Kidney (tissue), 14 donors: ENCODE data around the gene SNX11. TPM values are rescaled to one million over a fixed set of nuclear protein-coding genes. Genes with fewer than 3 reads are reported as not detected.

Experiments
- DNase-seq, 5 donors: peaks; one replicate each; pipeline ENCODE4 v3.0.0-alpha.2; 2013 to 2020
- FAIRE-seq: peaks from 2 replicates; lab custom pipeline; 2012; peaks lifted over from hg19 to GRCh38; lab: Jason Lieb, UNC
- H3K27ac ChIP-seq, 2 donors: one replicate each; pipeline ENCODE4 v1.7.0; 2013; ENCODE audit warnings: low read depth in 2 of 2, low read length in 2 of 2, inconsistent platforms in 1 of 2
- H3K27me3 ChIP-seq: one replicate; pipeline ENCODE4 v1.7.1; 2013; ENCODE audit warnings: low read length, inconsistent platforms; ENCODE audit not compliant: control insufficient read depth, insufficient read depth
- H3K36me3 ChIP-seq, 3 donors: one replicate each; pipeline versions ENCODE4 v1.7.0 to v1.7.1; 2013; ENCODE audit warnings: low read length in 3 of 3, control low read depth in 1 of 3, inconsistent platforms in 1 of 3; ENCODE audit not compliant: insufficient read depth in 3 of 3, control insufficient read depth in 2 of 3
- H3K4me1 ChIP-seq, 3 donors: one replicate each; pipeline versions ENCODE4 v1.7.0 to v1.7.1; 2013; ENCODE audit warnings: low read length in 3 of 3, inconsistent platforms in 1 of 3, low read depth in 1 of 3; ENCODE audit not compliant: control insufficient read depth in 2 of 3, insufficient read depth in 2 of 3
- H3K4me3 ChIP-seq, 3 donors: one replicate each; pipeline versions ENCODE4 v1.7.0 to v1.8.1; 2013; ENCODE audit warnings: low read length in 3 of 3, control low read depth in 1 of 3, inconsistent platforms in 1 of 3
- H3K9ac ChIP-seq, 3 donors: one replicate each; pipeline versions ENCODE4 v1.7.0 to v1.7.1; 2013; ENCODE audit warnings: low read length in 3 of 3, control low read depth in 1 of 3, inconsistent platforms in 1 of 3
- H3K9me3 ChIP-seq, 3 donors: one replicate each; pipeline versions ENCODE4 v1.7.0 to v1.7.1; 2013; ENCODE audit warnings: low read length in 3 of 3, control low read depth in 1 of 3, inconsistent platforms in 1 of 3; ENCODE audit not compliant: control insufficient read depth in 2 of 3, insufficient read depth in 1 of 3
- intact Hi-C: fragments of 100-400 bp; cut with DNase I; formaldehyde crosslinking; loops from one replicate; pipeline ENCODE4 v1.11.1; 2022
- polyA plus RNA-seq: library from polyadenylated mRNA; stranded (reverse); fragments of 350-450 nt; fragmentation: Illumina TruSeq; extraction: RNeasy Lipid Tissue Mini Kit (QIAGEN cat#74804); gene quantifications from one replicate; pipeline ENCODE4 v1.2.3, GENCODE V29; 2014; ENCODE audit warnings: low read depth, low replicate concordance; ENCODE audit not compliant: insufficient read depth
- total RNA-seq: library from RNA; stranded (reverse); fragmentation: NEBNext Ultra II Directional; extraction: Animal tissue kit (Norgen Biotek cat#: 25700); gene quantifications from one replicate; pipeline ENCODE4 v1.2.1, GENCODE V29; 2021
- TF ChIP-seq, protein P1 (sequence below): IDR thresholded peaks from 3 replicates; pipeline ENCODE4 v1.5.1; 2012; ENCODE audit warnings: mild to moderate bottlenecking, moderate library complexity, borderline replicate concordance; ENCODE audit not compliant: insufficient read depth; ENCODE audit errors: extremely low read depth
- donor health status: control.
- donor health status: control.
- donor health status: control.
- donor health status: control.
- donor health status: control.
- donor health status: DM: yes; HTN: yes; CAD: no.
- donor health status: Normal renal cell carcinoma (clear cell type).

Gene SNX11
- total and polyA plus RNA-seq, 2 donors from 2014 or later, result 22.4 to 25.3 TPM

- Histone ChIP-seq H3K4me3 (no peak overlapping the region), H3K36me3 (peaks cover 0 to 2% (median 0%) of the 10 kb centered on the region in 3 donors), H3K27me3 (peaks cover 13% of the 10 kb centered on the region), H3K27ac (no peak overlapping the region), H3K9ac (no peak overlapping the region), H3K4me1 (peaks cover 0 to 3% (median 0%) of the 10 kb centered on the region in 3 donors), H3K9me3 (no peaks in the 10 kb centered on the region)
- intact Hi-C loops, result no loop called here
- DNase-seq (no peak), FAIRE-seq (no peak)
- TF ChIP-seq, protein P1, sequence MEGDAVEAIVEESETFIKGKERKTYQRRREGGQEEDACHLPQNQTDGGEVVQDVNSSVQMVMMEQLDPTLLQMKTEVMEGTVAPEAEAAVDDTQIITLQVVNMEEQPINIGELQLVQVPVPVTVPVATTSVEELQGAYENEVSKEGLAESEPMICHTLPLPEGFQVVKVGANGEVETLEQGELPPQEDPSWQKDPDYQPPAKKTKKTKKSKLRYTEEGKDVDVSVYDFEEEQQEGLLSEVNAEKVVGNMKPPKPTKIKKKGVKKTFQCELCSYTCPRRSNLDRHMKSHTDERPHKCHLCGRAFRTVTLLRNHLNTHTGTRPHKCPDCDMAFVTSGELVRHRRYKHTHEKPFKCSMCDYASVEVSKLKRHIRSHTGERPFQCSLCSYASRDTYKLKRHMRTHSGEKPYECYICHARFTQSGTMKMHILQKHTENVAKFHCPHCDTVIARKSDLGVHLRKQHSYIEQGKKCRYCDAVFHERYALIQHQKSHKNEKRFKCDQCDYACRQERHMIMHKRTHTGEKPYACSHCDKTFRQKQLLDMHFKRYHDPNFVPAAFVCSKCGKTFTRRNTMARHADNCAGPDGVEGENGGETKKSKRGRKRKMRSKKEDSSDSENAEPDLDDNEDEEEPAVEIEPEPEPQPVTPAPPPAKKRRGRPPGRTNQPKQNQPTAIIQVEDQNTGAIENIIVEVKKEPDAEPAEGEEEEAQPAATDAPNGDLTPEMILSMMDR, result no peak
Observed at GRCh38 chr17:48150597-48151001, 43.0 kb downstream of the SNX11 start.

GRCh38 chr17:48151220-48151619 lies 43.7 kb downstream of the SNX11 start:
- Histone ChIP-seq H3K27me3 (peaks cover 13% of the 10 kb centered on the region), H3K27ac (no peak overlapping the region), H3K9ac (no peak overlapping the region), H3K4me3 (no peak overlapping the region), H3K9me3 (no peaks in the 10 kb centered on the region), H3K4me1 (peaks cover 0 to 3% (median 0%) of the 10 kb centered on the region in 3 donors), H3K36me3 (peaks cover 0 to 2% (median 0%) of the 10 kb centered on the region in 3 donors)
- intact Hi-C loops, result no loop called here
- DNase-seq, result no peak
- TF ChIP-seq, protein P1, result no peak
- FAIRE-seq, result no peak

GRCh38 chr17:48152289-48152688 lies 44.7 kb downstream of the SNX11 start:
- H3K27ac ChIP-seq, result no peak overlapping the region
- peaks cover 0 to 2% (median 0%) of the 10 kb centered on the region in 3 donors for H3K36me3 ChIP-seq
- no peak overlapping the region for H3K4me3 ChIP-seq
- DNase-seq (no peak), FAIRE-seq (no peak)
- peaks cover 13% of the 10 kb centered on the region for H3K27me3 ChIP-seq
- H3K9ac ChIP-seq, result no peak overlapping the region
- intact Hi-C loops, result no loop called here
- no peaks in the 10 kb centered on the region for H3K9me3 ChIP-seq
- peaks cover 0 to 3% (median 0%) of the 10 kb centered on the region in 3 donors for H3K4me1 ChIP-seq
- TF ChIP-seq, protein P1, result no peak
